ENCODE measurements around the gene SNAP29.

GRCh38 chr22:20819471-20819870 is 39.3 kb upstream of the SNAP29 start:
- TF ChIP-seq POLR2A (IDR thresholded peaks at IDR 0.05) (no peak), CTCF (IDR thresholded peaks at IDR 0.05) (no peak)

All from breast epithelium (tissue), 3 donors.